Endodermal cell (in vitro differentiated cells): ENCODE data around the gene CUL9. TPM values are rescaled to one million over a fixed set of nuclear protein-coding genes. Genes with fewer than 3 reads are reported as not detected.

Source experiments
- DNase-seq: peaks from one replicate; pipeline ENCODE4 v3.0.0-alpha.2; 2017
- H3K27ac ChIP-seq: 2 replicates; pipeline ENCODE4 v1.5.1; 2013; ENCODE audit warnings: mild to moderate bottlenecking, low read depth, low read length, moderate library complexity
- H3K27me3 ChIP-seq: 2 replicates; pipeline ENCODE4 v1.6.1; 2013; ENCODE audit warnings: mild to moderate bottlenecking, low read length, moderate library complexity; ENCODE audit not compliant: insufficient read depth, control insufficient read depth, poor library complexity, severe bottlenecking
- H3K36me3 ChIP-seq: 2 replicates; pipeline ENCODE4 v1.7.0; 2013; ENCODE audit warnings: mild to moderate bottlenecking, low read length, moderate library complexity; ENCODE audit not compliant: control insufficient read depth, insufficient read depth
- H3K4me1 ChIP-seq: one replicate; pipeline ENCODE4 v1.7.0; 2013; ENCODE audit warnings: low read length; ENCODE audit not compliant: control insufficient read depth, insufficient read depth
- H3K4me3 ChIP-seq: 2 replicates; pipeline ENCODE4 v1.5.1; 2013; ENCODE audit warnings: mild to moderate bottlenecking, low read length, moderate library complexity
- H3K9ac ChIP-seq: 2 replicates; pipeline ENCODE4 v1.6.1; 2013; ENCODE audit warnings: mild to moderate bottlenecking, low read length, moderate library complexity; ENCODE audit not compliant: poor library complexity, severe bottlenecking; ENCODE audit errors: extremely low read depth
- H3K9me3 ChIP-seq: 2 replicates; pipeline ENCODE4 v1.6.1; 2013; ENCODE audit warnings: mild to moderate bottlenecking, low read length, moderate library complexity; ENCODE audit not compliant: control insufficient read depth
- H3K27ac Mint-ChIP-seq: 2 replicates; pipeline ENCODE4 v1.8.0; 2020; ENCODE audit warnings: mixed read lengths
- H3K27me3 Mint-ChIP-seq: 2 replicates; pipeline ENCODE4 v1.8.0; 2021; ENCODE audit warnings: mild to moderate bottlenecking, mixed read lengths; ENCODE audit not compliant: insufficient read depth
- H3K36me3 Mint-ChIP-seq: 2 replicates; pipeline ENCODE4 v1.8.0; 2020; ENCODE audit warnings: low read depth, mixed read lengths
- H3K4me1 Mint-ChIP-seq: 2 replicates; pipeline ENCODE4 v1.8.0; 2020; ENCODE audit warnings: mixed read lengths
- H3K4me3 Mint-ChIP-seq: 2 replicates; pipeline ENCODE4 v1.8.0; 2020; ENCODE audit warnings: mild to moderate bottlenecking, moderate library complexity, mixed read lengths
- H3K9me3 Mint-ChIP-seq: 2 replicates; pipeline ENCODE4 v1.8.0; 2020; ENCODE audit warnings: mild to moderate bottlenecking, mixed read lengths
- WGBS, 2 experiments: methylation state at CpG; one replicate each; pipeline versions ENCODE4 v1.1.5 to v1.1.7; 2013; ENCODE audit warnings: missing lambda C conversion rate in 2 of 2, mixed read lengths in 1 of 2; ENCODE audit not compliant: insufficient coverage in 1 of 2, insufficient read length in 1 of 2; 5-methylcytosine and 5-hydroxymethylcytosine counted together
- total RNA-seq, 2 donors: library from RNA; stranded (reverse); fragmentation: NEBNext Ultra II Directional in 1 of 2; extraction: Animal tissue kit (Norgen Biotek cat#: 25700) in 1 of 2; gene quantifications; 2 replicates in 1 of 2; 3 replicates in 1 of 2; pipeline ENCODE4 v1.2.1, GENCODE V29; 2021
- TF ChIP-seq, protein P1 (sequence below): fragments of 200-600 bp; sonication (generic); conservative IDR thresholded peaks from 2 replicates; pipeline ENCODE4 v1.5.0; 2021; ENCODE audit warnings: antibody characterized with exemption, mild to moderate bottlenecking

Gene CUL9
- total RNA-seq, 2 donors from 2014 or later = 30.3 to 34.1 TPM

DNA sequence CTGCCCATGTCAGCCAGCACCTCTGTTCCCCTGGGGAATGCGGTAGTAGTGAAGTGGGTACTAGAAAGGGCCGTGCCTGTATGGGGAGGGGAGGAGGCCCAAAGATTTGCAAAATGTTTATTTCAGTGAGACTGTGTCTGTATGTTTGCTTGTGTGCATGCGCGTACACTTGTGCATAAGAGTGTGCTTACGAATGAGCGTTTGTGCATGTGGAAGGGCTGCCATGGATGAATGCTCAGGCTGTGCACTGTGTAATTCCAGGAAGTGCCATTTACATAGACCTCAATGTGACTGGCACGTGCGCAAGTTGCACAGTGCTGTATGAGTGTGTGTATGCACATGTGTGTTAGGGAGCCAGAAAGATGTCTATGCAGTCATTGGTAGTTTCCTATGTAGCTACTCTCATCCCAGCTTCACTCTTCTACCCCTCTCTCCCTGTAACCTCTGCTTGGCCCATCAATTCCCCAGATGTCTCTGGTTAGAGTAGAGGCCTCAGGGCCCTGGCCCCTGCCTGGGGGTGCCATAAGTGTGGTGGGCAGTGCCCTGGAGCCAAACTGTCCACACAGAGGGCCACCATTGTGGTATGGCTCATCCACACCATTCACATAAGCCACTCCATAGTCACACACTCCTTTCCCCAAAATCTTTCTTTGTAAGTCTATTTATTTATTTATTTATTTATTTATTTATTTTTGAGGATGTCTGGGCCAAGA lies 89.3 kb downstream of the CUL9 start:
- no peak for DNase-seq
- Mint-ChIP-seq H3K27ac (no peak overlapping the region), H3K27me3 (peaks cover 67% of the 10 kb centered on the region), H3K9me3 (no peaks in the 10 kb centered on the region), H3K4me1 (peaks cover 39% of the 10 kb centered on the region), H3K36me3 (no peaks in the 10 kb centered on the region), H3K4me3 (no peak overlapping the region)
- peaks cover 50% of the 10 kb centered on the region for H3K27me3 ChIP-seq
- no peak overlapping the region for H3K27ac ChIP-seq
- no peak overlapping the region for H3K9ac ChIP-seq
- no peaks in the 10 kb centered on the region for H3K36me3 ChIP-seq
- WGBS, 2 experiments = 93 to 98% methylated on average over 4 to 8 of the region's 8 CpGs
- TF ChIP-seq, protein P1, sequence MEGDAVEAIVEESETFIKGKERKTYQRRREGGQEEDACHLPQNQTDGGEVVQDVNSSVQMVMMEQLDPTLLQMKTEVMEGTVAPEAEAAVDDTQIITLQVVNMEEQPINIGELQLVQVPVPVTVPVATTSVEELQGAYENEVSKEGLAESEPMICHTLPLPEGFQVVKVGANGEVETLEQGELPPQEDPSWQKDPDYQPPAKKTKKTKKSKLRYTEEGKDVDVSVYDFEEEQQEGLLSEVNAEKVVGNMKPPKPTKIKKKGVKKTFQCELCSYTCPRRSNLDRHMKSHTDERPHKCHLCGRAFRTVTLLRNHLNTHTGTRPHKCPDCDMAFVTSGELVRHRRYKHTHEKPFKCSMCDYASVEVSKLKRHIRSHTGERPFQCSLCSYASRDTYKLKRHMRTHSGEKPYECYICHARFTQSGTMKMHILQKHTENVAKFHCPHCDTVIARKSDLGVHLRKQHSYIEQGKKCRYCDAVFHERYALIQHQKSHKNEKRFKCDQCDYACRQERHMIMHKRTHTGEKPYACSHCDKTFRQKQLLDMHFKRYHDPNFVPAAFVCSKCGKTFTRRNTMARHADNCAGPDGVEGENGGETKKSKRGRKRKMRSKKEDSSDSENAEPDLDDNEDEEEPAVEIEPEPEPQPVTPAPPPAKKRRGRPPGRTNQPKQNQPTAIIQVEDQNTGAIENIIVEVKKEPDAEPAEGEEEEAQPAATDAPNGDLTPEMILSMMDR = no peak
- no peaks in the 10 kb centered on the region for H3K9me3 ChIP-seq
- H3K4me1 ChIP-seq = peaks cover 16% of the 10 kb centered on the region
- H3K4me3 ChIP-seq = no peak overlapping the region

DNA sequence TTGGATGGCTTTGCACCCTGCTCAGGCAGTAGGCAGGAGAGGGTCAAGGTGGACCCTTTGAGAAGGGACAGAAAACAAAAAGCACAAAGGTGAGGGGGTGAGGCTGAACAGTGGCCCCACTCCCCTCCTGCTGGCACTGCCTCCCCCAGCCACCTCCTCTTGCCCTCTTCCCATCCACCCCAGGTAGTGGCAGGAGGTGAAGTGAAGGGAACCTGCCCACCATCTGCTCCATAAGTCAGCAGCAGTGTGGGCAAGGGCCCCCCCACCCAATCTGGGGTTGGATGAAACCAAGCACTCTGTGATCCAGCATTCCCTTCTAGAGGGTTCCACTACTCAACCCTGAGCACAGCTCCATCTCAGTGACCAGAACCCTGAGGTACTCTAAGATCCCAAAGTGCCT lies 89.9 kb downstream of the CUL9 start:
- peaks cover 53% of the 10 kb centered on the region for H3K27me3 ChIP-seq
- H3K4me3 ChIP-seq = no peak overlapping the region
- H3K4me3 Mint-ChIP-seq = no peak overlapping the region
- DNase-seq = no peak
- no peaks in the 10 kb centered on the region for H3K9me3 Mint-ChIP-seq
- H3K9me3 ChIP-seq = no peaks in the 10 kb centered on the region
- H3K27ac Mint-ChIP-seq = no peak overlapping the region
- TF ChIP-seq, protein P1 = no peak
- no peak overlapping the region for H3K9ac ChIP-seq
- no peak overlapping the region for H3K27ac ChIP-seq
- H3K36me3 ChIP-seq = no peaks in the 10 kb centered on the region
- H3K36me3 Mint-ChIP-seq = no peaks in the 10 kb centered on the region
- peaks cover 17% of the 10 kb centered on the region for H3K4me1 ChIP-seq
- peaks cover 40% of the 10 kb centered on the region for H3K4me1 Mint-ChIP-seq
- H3K27me3 Mint-ChIP-seq = peaks cover 72% of the 10 kb centered on the region

DNA sequence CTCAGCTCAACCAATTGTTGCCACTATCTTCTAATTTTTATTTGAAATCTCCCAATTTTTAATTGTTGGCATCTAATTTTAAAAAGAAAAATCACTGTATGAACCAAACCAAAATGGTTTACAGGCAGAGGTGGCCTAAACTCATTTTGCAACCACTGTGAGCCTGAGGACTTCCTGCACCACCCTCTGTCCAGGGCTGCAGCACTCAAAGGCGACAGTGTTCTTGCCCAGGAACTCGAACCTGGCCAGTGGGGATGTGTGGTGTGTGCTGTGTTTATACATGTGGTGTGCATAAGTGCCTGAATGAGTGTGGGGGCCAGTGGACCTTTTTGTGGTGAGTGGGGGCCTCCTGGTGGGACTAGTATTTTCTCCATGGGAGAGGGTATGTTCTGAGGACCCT lies 91.7 kb downstream of the CUL9 start:
- H3K4me1 ChIP-seq = peaks cover 12% of the 10 kb centered on the region
- H3K36me3 ChIP-seq = no peaks in the 10 kb centered on the region
- Mint-ChIP-seq H3K4me3 (peak overlapping the region; percentile 53), H3K27me3 (peaks cover 73% of the 10 kb centered on the region), H3K27ac (no peak overlapping the region), H3K4me1 (peaks cover 38% of the 10 kb centered on the region), H3K36me3 (no peaks in the 10 kb centered on the region), H3K9me3 (no peaks in the 10 kb centered on the region)
- no peak overlapping the region for H3K4me3 ChIP-seq
- TF ChIP-seq, protein P1 = no peak
- no peaks in the 10 kb centered on the region for H3K9me3 ChIP-seq
- no peak overlapping the region for H3K27ac ChIP-seq
- H3K9ac ChIP-seq = no peak overlapping the region
- peaks cover 48% of the 10 kb centered on the region for H3K27me3 ChIP-seq
- 94 to 100% methylated on average over 1 to 2 of the region's 2 CpGs for WGBS, 2 experiments
- no peak for DNase-seq

Other genes starting within 250 kb of the CUL9 start
- under 1 TPM; 0.75 to 0.84 TPM for gene GNMT, start 221.4 kb upstream of the CUL9 start, total RNA-seq
- 10 to 100 TPM; 17.2 to 21.4 TPM for gene PEX6, start 203.0 kb upstream of the CUL9 start, total RNA-seq
- 10 to 100 TPM; 57.5 to 59.1 TPM for gene PPP2R5D, start 197.6 kb upstream of the CUL9 start, total RNA-seq
- gene MEA1, start 168.2 kb upstream of the CUL9 start, total RNA-seq = 100 to 1,000 TPM in 1 of 2 donors, 10 to 100 TPM in 1; 93.3 to 104 TPM
- 100 to 1,000 TPM; 124 to 135 TPM for gene KLHDC3, start 167.9 kb upstream of the CUL9 start, total RNA-seq
- gene RRP36, start 160.6 kb upstream of the CUL9 start, total RNA-seq = 10 to 100 TPM; 76.9 to 80.6 TPM
- 10 to 100 TPM; 39.0 to 51.7 TPM for gene CUL7, start 128.3 kb upstream of the CUL9 start, total RNA-seq
- gene MRPL2, start 122.8 kb upstream of the CUL9 start, total RNA-seq = 10 to 100 TPM; 51.6 to 65.2 TPM
- 10 to 100 TPM; 36.6 to 38.0 TPM for gene KLC4, start 122.6 kb upstream of the CUL9 start, total RNA-seq
- 100 to 1,000 TPM; 167 to 183 TPM for gene PTK7, start 105.9 kb upstream of the CUL9 start, total RNA-seq
- 10 to 100 TPM; 32.7 to 44.2 TPM for gene SRF, start 10.9 kb upstream of the CUL9 start, total RNA-seq
- gene DNPH1, start 47.3 kb downstream of the CUL9 start, total RNA-seq = 10 to 100 TPM; 48.2 to 66.5 TPM
- under 1 TPM; 0.62 TPM for gene TTBK1, start 61.3 kb downstream of the CUL9 start, total RNA-seq
- not detected for gene SLC22A7, start 116.1 kb downstream of the CUL9 start, total RNA-seq
- gene CRIP3, start 126.6 kb downstream of the CUL9 start, total RNA-seq = 10 to 100 TPM; 13.4 to 19.3 TPM
- gene ZNF318, start 187.5 kb downstream of the CUL9 start, total RNA-seq = 10 to 100 TPM; 21.3 to 26.4 TPM
- gene ABCC10, start 245.3 kb downstream of the CUL9 start, total RNA-seq = 10 to 100 TPM; 34.1 to 44.8 TPM